Suprapubic skin (tissue), 4 donors: ENCODE measurements around the gene CACNB4. TPM values are rescaled to one million over a fixed set of nuclear protein-coding genes. Genes with fewer than 3 reads are reported as not detected.

Experiments
- DNase-seq, 2 donors: peaks; one replicate each; pipeline ENCODE4 v3.0.0-alpha.2; 2019; ENCODE audit warnings: low spot score in 2 of 2
- H3K27ac ChIP-seq: fragments of 200-600 bp; sonication (generic); one replicate; pipeline ENCODE4 v1.5.1; 2019
- H3K27me3 ChIP-seq: fragments of 200-600 bp; sonication (generic); one replicate; pipeline ENCODE4 v1.5.1; 2019
- H3K36me3 ChIP-seq: fragments of 200-600 bp; sonication (generic); one replicate; pipeline ENCODE4 v1.5.1; 2019
- H3K4me1 ChIP-seq: fragments of 200-600 bp; sonication (generic); one replicate; pipeline ENCODE4 v1.5.1; 2019
- H3K4me3 ChIP-seq: fragments of 200-600 bp; sonication (generic); one replicate; pipeline ENCODE4 v1.5.1; 2019; ENCODE audit warnings: mild to moderate bottlenecking
- H3K9me3 ChIP-seq: fragments of 200-600 bp; sonication (generic); one replicate; pipeline ENCODE4 v1.5.1; 2019
- EP300 ChIP-seq: sonication (generic); formaldehyde crosslinking; IDR thresholded peaks from one replicate; pipeline ENCODE4 v1.6.1; 2017; ENCODE audit warnings: antibody characterized with exemption
- POLR2A ChIP-seq, 2 donors: fragments of 450-650 bp; IDR thresholded peaks; one replicate each; pipeline ENCODE4 v1.6.1; 2017; ENCODE audit warnings: antibody characterized with exemption in 2 of 2, mild to moderate bottlenecking in 2 of 2, moderate library complexity in 2 of 2
- POLR2AphosphoS5 ChIP-seq, 3 donors: sonication (generic); formaldehyde crosslinking; IDR thresholded peaks; one replicate each; pipeline ENCODE4 v1.6.1; 2017; ENCODE audit warnings: antibody characterized with exemption in 3 of 3
- WGBS: methylation state at CpG from one replicate; pipeline ENCODE4 v1.1.5; 2018; 5-methylcytosine and 5-hydroxymethylcytosine counted together
- total RNA-seq, 4 donors: library from RNA; depleted of rRNA; stranded (reverse); fragments of >200 nt; gene quantifications; one replicate each; pipeline ENCODE4 v1.1.0, GENCODE V29; 2016
- TF ChIP-seq, protein P1 (sequence below), 2 donors: fragments of 200-600 bp in 1 of 2; fragments of 450-650 bp in 1 of 2; sonication (generic) in 1 of 2; IDR thresholded peaks; one replicate each; pipeline ENCODE4 v1.5.1; 2016 to 2019; ENCODE audit warnings: antibody characterized with exemption in 2 of 2, mild to moderate bottlenecking in 1 of 2, moderate library complexity in 1 of 2

Gene CACNB4
- total RNA-seq, 4 donors from 2014 or later, result 7.6 to 14.5 (median 10.7) TPM

DNA sequence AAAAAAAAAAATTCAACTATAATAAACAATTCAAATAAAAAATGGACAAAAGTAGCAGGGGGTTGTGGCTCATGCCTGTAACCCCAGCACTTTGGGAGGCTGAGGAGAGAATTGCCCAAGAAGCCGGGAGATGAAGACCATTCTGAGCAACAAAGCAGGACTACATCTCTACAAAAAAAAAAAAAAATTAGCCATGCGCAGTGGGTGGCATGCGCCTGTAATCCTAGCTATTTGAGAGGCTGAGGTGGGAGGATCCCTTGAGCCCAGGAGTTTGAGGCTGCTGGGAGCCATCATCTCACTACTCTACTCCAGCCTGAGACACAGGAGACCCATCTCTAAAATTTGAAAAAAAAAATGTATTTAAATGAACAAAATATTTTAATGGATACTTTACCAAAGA, 4.4 kb upstream of the CACNB4 start:
- Histone ChIP-seq H3K27me3 (peaks cover 22% of the 10 kb centered on the region), H3K27ac (no peak overlapping the region), H3K4me3 (no peak overlapping the region), H3K4me1 (peaks cover 16% of the 10 kb centered on the region), H3K9me3 (no peaks in the 10 kb centered on the region), H3K36me3 (no peaks in the 10 kb centered on the region)
- TF ChIP-seq EP300 (no peak), POLR2AphosphoS5 (IDR thresholded peaks at IDR 0.05) (no peak), POLR2A (IDR thresholded peaks at IDR 0.05) (no peak)
- TF ChIP-seq, protein P1, sequence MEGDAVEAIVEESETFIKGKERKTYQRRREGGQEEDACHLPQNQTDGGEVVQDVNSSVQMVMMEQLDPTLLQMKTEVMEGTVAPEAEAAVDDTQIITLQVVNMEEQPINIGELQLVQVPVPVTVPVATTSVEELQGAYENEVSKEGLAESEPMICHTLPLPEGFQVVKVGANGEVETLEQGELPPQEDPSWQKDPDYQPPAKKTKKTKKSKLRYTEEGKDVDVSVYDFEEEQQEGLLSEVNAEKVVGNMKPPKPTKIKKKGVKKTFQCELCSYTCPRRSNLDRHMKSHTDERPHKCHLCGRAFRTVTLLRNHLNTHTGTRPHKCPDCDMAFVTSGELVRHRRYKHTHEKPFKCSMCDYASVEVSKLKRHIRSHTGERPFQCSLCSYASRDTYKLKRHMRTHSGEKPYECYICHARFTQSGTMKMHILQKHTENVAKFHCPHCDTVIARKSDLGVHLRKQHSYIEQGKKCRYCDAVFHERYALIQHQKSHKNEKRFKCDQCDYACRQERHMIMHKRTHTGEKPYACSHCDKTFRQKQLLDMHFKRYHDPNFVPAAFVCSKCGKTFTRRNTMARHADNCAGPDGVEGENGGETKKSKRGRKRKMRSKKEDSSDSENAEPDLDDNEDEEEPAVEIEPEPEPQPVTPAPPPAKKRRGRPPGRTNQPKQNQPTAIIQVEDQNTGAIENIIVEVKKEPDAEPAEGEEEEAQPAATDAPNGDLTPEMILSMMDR (IDR thresholded peaks at IDR 0.05), result no peak
- no peak for DNase-seq
- WGBS, result 93% methylated on average over 3 of the region's 3 CpGs

DNA sequence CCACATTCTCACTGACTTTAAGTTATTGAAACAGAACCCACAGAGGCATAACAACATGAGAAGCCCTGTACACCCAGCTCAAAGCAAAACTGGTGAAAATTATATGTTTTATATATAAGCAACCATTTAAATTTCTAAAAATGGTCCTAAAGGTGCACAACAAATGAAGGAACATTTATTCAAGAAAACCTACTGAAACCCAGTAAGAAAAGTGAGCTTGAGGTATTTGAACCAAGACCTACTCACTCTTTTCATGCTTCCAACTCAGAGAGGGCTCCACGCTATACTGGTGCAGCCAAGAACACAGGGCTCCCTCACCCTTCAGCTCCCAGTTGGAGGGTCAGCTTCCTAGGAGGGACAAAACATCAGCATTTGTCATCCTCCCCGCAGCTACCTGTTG, 2.1 kb upstream of the CACNB4 start:
- WGBS, result 100% methylated on average over 2 of the region's 2 CpGs
- no peaks in the 10 kb centered on the region for H3K36me3 ChIP-seq
- TF ChIP-seq POLR2AphosphoS5 (IDR thresholded peaks at IDR 0.05) (no peak), EP300 (no peak), POLR2A (IDR thresholded peaks at IDR 0.05) (no peak)
- TF ChIP-seq, protein P1 (IDR thresholded peaks at IDR 0.05), result no peak
- peaks cover 24% of the 10 kb centered on the region for H3K27me3 ChIP-seq
- DNase-seq, result no peak
- H3K4me1 ChIP-seq, result peaks cover 31% of the 10 kb centered on the region
- no peaks in the 10 kb centered on the region for H3K9me3 ChIP-seq
- no peak overlapping the region for H3K27ac ChIP-seq
- no peak overlapping the region for H3K4me3 ChIP-seq

DNA sequence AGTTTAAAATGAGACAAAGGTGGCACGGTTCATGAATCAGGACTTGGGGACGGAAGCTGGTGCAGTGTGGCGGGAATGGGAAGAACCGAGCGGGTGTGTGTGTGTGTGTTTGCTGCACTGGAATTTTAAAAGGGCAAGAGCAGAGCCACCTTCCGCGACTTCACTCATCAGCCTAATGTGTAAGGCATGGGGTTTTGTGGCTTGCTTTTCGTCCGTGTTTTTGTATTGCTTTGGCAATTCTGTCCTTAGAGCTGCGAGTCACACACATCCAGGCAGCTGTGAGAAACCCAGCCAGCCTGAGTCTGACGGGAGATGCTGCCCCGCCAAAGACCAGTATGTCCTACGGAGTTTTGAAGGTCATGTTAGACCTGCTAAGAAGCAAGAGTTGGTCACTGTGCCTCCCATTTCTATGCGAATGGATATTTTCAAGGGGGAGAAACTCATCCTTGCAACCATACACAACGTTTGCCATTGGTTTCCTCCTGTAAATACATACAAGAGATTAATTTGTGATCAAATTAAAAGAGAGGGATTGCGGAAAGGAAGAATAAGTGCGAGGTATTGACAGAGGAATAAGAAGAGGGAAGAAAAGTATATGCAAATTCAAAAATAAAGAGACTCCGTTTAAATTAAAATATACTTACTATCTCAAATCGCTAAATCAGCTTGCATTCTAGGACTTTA, 665 bp upstream of the CACNB4 start:
- H3K27ac ChIP-seq, result no peak overlapping the region
- 14% methylated on average over 19 of the region's 19 CpGs for WGBS

DNA sequence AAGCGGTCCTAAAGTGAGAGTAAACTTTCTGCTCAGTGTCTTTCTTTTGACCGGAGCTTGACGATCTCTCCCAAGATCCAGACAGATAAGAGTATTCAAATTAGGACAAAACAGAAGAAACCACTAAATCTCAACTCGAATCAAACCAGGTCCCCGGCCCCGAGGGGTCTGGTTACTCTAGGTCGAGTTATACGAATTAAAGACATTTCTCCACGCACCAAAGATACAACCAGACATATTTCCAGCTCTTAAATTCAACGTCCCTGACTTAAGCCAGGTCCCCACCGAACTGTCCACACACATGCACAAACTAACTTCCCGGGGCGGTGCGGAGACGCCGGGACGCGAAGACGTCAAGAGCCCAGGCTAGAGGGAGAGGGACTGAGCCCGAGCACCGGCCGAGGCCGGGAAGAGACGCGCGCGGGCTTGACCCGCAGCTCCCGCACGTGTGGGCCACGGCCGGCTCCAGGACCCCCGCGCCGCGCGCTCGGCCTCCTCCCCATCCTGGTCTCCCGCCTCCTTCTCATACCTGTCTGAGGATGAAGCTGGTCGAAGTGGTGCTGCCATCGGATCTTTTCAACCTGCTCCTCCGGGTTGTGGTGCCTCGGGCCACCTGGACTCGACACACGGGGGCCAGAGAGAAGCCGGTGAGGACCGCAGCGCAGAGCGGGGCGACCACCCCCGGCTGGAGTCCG, 896 bp downstream of the CACNB4 start:
- TF ChIP-seq, protein P1 (IDR thresholded peaks at IDR 0.05), result no peak
- no peak for TF ChIP-seq EP300
- no peak for TF ChIP-seq POLR2AphosphoS5 (IDR thresholded peaks at IDR 0.05)
- no peak for TF ChIP-seq POLR2A (IDR thresholded peaks at IDR 0.05)
- 0% methylated on average over 15 of the region's 52 CpGs for WGBS
- H3K27me3 ChIP-seq, result peaks cover 24% of the 10 kb centered on the region
- DNase-seq, result peak; percentile 68 to 80
- no peaks in the 10 kb centered on the region for H3K9me3 ChIP-seq
- H3K27ac ChIP-seq, result peak overlapping the region; percentile 62
- peak overlapping the region; percentile 66 for H3K4me3 ChIP-seq
- peaks cover 35% of the 10 kb centered on the region for H3K4me1 ChIP-seq
- no peaks in the 10 kb centered on the region for H3K36me3 ChIP-seq

More for the DNA sequence above, 665 bp upstream of the CACNB4 start:
- no peak for DNase-seq
- Histone ChIP-seq H3K4me3 (peak overlapping the region; percentile 66), H3K36me3 (no peaks in the 10 kb centered on the region), H3K27me3 (peaks cover 24% of the 10 kb centered on the region), H3K4me1 (peaks cover 31% of the 10 kb centered on the region), H3K9me3 (no peaks in the 10 kb centered on the region)
- TF ChIP-seq EP300 (no peak), POLR2A (IDR thresholded peaks at IDR 0.05) (no peak), POLR2AphosphoS5 (IDR thresholded peaks at IDR 0.05) (no peak)
- TF ChIP-seq, protein P1 (IDR thresholded peaks at IDR 0.05), result no peak

DNA sequence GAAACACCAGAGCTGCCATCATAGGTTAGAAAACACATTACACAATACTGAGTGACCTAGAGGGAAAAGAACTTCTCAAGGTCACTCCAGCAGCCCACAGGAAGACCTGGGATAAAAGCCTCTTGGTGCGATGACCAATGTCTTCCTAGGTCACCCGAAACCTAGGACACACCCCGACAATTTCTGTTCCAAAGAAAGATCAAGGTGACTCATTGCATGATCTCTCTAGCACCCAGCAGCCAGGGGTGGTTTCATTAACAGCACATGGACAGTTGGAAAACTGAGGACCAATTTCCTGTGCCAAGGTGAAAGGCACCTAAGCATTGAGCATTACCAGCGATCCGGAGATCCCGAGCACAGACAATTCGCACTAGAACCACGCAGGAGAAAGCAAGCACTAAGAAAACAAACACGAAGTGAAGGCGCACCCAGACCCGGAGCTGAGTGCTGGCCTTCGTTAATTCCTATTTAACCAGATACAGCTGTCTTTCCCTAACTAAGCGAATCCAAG, 1.5 kb downstream of the CACNB4 start:
- TF ChIP-seq POLR2AphosphoS5 (IDR thresholded peaks at IDR 0.05), result no peak
- no peak for TF ChIP-seq EP300
- TF ChIP-seq POLR2A (IDR thresholded peaks at IDR 0.05), result no peak
- TF ChIP-seq, protein P1 (IDR thresholded peaks at IDR 0.05), result no peak
- Histone ChIP-seq H3K36me3 (no peaks in the 10 kb centered on the region), H3K27ac (peak overlapping the region; percentile 62), H3K4me1 (peaks cover 35% of the 10 kb centered on the region), H3K9me3 (no peaks in the 10 kb centered on the region), H3K4me3 (peak overlapping the region; percentile 66), H3K27me3 (peaks cover 24% of the 10 kb centered on the region)
- 4% methylated on average over 13 of the region's 13 CpGs for WGBS
- no peak for DNase-seq
